Right atrium auricular region (tissue), 2 donors: ENCODE data around the gene HOXA9. TPM values are rescaled to one million over a fixed set of nuclear protein-coding genes. Genes with fewer than 3 reads are reported as not detected.

Source experiments
- DNase-seq: peaks from one replicate; pipeline ENCODE4 v3.0.0-alpha.2; 2019; ENCODE audit warnings: low spot score
- H3K27ac ChIP-seq, 2 donors: fragments of 200-600 bp; sonication (generic); 1 replicate in 1 of 2; 2 replicates in 1 of 2; pipeline ENCODE4 v1.5.1; 2016 to 2019
- H3K27me3 ChIP-seq, 2 donors: fragments of 200-600 bp; sonication (generic); one replicate each; pipeline versions ENCODE4 v1.5.1 to v1.6.0; 2017 to 2019
- H3K36me3 ChIP-seq: fragments of 200-600 bp; sonication (generic); one replicate; pipeline ENCODE4 v1.5.1; 2016
- H3K4me1 ChIP-seq, 2 donors: fragments of 200-600 bp; sonication (generic); one replicate each; pipeline versions ENCODE4 v1.5.1 to v1.6.0; 2017 to 2019
- H3K4me3 ChIP-seq, 2 donors: fragments of 200-600 bp; sonication (generic); 1 replicate in 1 of 2; 2 replicates in 1 of 2; pipeline ENCODE4 v1.5.1; 2017 to 2019; ENCODE audit warnings: mild to moderate bottlenecking in 1 of 2, moderate library complexity in 1 of 2
- H3K9me3 ChIP-seq, 2 donors: fragments of 200-600 bp; sonication (generic); one replicate each; pipeline ENCODE4 v1.5.1; 2019
- CTCF ChIP-seq, 2 donors: fragments of 200-600 bp; sonication (generic); IDR thresholded peaks; one replicate each; pipeline ENCODE4 v1.5.1; 2019; ENCODE audit warnings: antibody characterized with exemption in 2 of 2
- total RNA-seq, 2 donors: library from RNA; depleted of rRNA; stranded (reverse); fragments of >200 nt; gene quantifications; one replicate each; pipeline ENCODE4 v1.1.0, GENCODE V29; 2016

HOXA9 gene
- total RNA-seq, 2 donors from 2014 or later = not detected

- no peak for TF ChIP-seq CTCF (IDR thresholded peaks at IDR 0.05)
- Histone ChIP-seq H3K36me3 (no peaks in the 10 kb centered on the region), H3K4me3 (peak overlapping the region; percentile 25 to 55), H3K9me3 (no peaks in the 10 kb centered on the region), H3K4me1 (peaks cover 0 to 43% of the 10 kb centered on the region in 2 donors), H3K27ac (no peak overlapping the region), H3K27me3 (peaks cover 46 to 77% of the 10 kb centered on the region in 2 donors)
- DNase-seq = no peak
Observed at GRCh38 chr7:27141923-27142579, 23.3 kb downstream of the HOXA9 start.

GRCh38 chr7:27141137-27141922 lies 24.0 kb downstream of the HOXA9 start:
- no peaks in the 10 kb centered on the region for H3K36me3 ChIP-seq
- DNase-seq = no peak
- no peaks in the 10 kb centered on the region for H3K9me3 ChIP-seq
- peaks cover 49 to 71% of the 10 kb centered on the region in 2 donors for H3K27me3 ChIP-seq
- H3K4me3 ChIP-seq = no peak overlapping the region
- H3K4me1 ChIP-seq = peaks cover 0 to 43% of the 10 kb centered on the region in 2 donors
- H3K27ac ChIP-seq = no peak overlapping the region
- no peak for TF ChIP-seq CTCF (IDR thresholded peaks at IDR 0.05)

- DNase-seq = no peak
- no peaks in the 10 kb centered on the region for H3K9me3 ChIP-seq
- peaks cover 49 to 71% of the 10 kb centered on the region in 2 donors for H3K27me3 ChIP-seq
- no peak for TF ChIP-seq CTCF (IDR thresholded peaks at IDR 0.05)
- no peak overlapping the region for H3K4me3 ChIP-seq
- peaks cover 0 to 39% of the 10 kb centered on the region in 2 donors for H3K4me1 ChIP-seq
- no peaks in the 10 kb centered on the region for H3K36me3 ChIP-seq
- H3K27ac ChIP-seq = no peak overlapping the region
Observed at GRCh38 chr7:27140126-27140857, 25.0 kb downstream of the HOXA9 start.

GRCh38 chr7:27139334-27140125 lies 25.8 kb downstream of the HOXA9 start:
- Histone ChIP-seq H3K36me3 (no peaks in the 10 kb centered on the region), H3K4me1 (peaks cover 0 to 31% of the 10 kb centered on the region in 2 donors), H3K4me3 (no peak overlapping the region), H3K27me3 (peaks cover 42 to 65% of the 10 kb centered on the region in 2 donors), H3K9me3 (no peaks in the 10 kb centered on the region), H3K27ac (no peak overlapping the region)
- TF ChIP-seq CTCF (IDR thresholded peaks at IDR 0.05) = no peak
- DNase-seq = no peak

GRCh38 chr7:27138985-27139333 lies 26.4 kb downstream of the HOXA9 start:
- no peak for TF ChIP-seq CTCF (IDR thresholded peaks at IDR 0.05)
- Histone ChIP-seq H3K27me3 (peaks cover 41 to 59% of the 10 kb centered on the region in 2 donors), H3K4me3 (no peak overlapping the region), H3K4me1 (peaks cover 0 to 26% of the 10 kb centered on the region in 2 donors), H3K27ac (no peak overlapping the region), H3K36me3 (no peaks in the 10 kb centered on the region), H3K9me3 (no peaks in the 10 kb centered on the region)
- DNase-seq = no peak
